Measurements from ENCODE around the gene KCNK15.

Gene KCNK15

DNA sequence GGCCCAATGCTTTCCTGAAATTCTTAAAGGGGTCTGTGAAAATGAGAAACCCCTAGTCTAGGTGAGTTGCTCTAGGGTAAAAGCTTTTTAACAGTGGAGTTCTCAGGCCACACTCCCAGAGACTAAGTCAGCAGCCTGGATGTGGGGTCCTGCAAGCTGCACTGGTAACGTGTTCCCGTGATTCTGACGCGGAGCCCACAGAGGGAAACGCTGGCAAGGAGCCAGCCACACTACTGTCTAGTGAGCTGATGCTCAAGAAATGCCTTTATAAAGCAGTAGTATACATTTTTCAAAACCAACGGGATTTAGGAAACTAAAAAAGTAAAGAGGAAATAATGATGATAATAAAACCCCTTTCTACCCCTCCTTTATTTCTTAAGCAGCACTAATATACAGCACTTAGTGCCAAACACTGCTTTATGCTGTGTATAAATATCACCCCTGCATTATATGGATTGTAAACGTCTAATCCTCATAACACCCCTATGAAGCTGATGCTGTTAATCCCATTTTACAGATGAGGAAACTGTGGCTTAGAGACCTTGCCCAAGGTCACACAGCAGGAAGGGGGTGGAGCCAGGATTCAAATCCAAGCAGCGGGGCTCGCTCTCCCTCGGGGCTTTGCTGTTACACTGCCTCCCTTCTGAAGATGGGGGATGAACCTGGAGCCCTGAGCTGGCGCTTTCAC is 25.0 kb downstream of the KCNK15 start:
- TF ChIP-seq, protein P1, sequence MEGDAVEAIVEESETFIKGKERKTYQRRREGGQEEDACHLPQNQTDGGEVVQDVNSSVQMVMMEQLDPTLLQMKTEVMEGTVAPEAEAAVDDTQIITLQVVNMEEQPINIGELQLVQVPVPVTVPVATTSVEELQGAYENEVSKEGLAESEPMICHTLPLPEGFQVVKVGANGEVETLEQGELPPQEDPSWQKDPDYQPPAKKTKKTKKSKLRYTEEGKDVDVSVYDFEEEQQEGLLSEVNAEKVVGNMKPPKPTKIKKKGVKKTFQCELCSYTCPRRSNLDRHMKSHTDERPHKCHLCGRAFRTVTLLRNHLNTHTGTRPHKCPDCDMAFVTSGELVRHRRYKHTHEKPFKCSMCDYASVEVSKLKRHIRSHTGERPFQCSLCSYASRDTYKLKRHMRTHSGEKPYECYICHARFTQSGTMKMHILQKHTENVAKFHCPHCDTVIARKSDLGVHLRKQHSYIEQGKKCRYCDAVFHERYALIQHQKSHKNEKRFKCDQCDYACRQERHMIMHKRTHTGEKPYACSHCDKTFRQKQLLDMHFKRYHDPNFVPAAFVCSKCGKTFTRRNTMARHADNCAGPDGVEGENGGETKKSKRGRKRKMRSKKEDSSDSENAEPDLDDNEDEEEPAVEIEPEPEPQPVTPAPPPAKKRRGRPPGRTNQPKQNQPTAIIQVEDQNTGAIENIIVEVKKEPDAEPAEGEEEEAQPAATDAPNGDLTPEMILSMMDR (conservative IDR thresholded peaks at IDR 0.05; ENCODE audit: low read depth, low read length) = no peak
- no peak overlapping the region for H3K4me2 ChIP-seq

GRCh38 chr20:44771172-44771535 is 25.5 kb downstream of the KCNK15 start:
- Histone ChIP-seq H3K27me3 (ENCODE audit: insufficient read depth, low read depth) (peaks cover 97% of the 10 kb centered on the region), H3K36me3 (ENCODE audit: insufficient read depth) (no peaks in the 10 kb centered on the region), H3K9ac (no peak overlapping the region), H3K27ac (no peak overlapping the region), H3K4me1 (ENCODE audit: low read depth, poor library complexity, severe bottlenecking) (no peaks in the 10 kb centered on the region), H3K79me2 (ENCODE audit: insufficient read depth, low read depth) (no peaks in the 10 kb centered on the region), H4K20me1 (ENCODE audit: insufficient read depth) (no peaks in the 10 kb centered on the region), H3K4me2 (no peak overlapping the region), H3K4me3 (IDR thresholded peaks at IDR 0.05; ENCODE audit: insufficient read depth, low read depth, low read length) (no peak overlapping the region), H2AFZ (ENCODE audit: low read depth) (no peak overlapping the region)
- TF ChIP-seq, protein P1 (conservative IDR thresholded peaks at IDR 0.05; ENCODE audit: low read depth, low read length) = no peak

More for the DNA sequence above, 25.0 kb downstream of the KCNK15 start:
- no peak overlapping the region for H3K27ac ChIP-seq
- H2AFZ ChIP-seq (ENCODE audit: low read depth) = no peak overlapping the region
- H4K20me1 ChIP-seq (ENCODE audit: insufficient read depth) = no peaks in the 10 kb centered on the region
- no peak overlapping the region for H3K4me3 ChIP-seq (IDR thresholded peaks at IDR 0.05; ENCODE audit: insufficient read depth, low read depth, low read length)
- H3K27me3 ChIP-seq (ENCODE audit: insufficient read depth, low read depth) = peaks cover 97% of the 10 kb centered on the region
- no peaks in the 10 kb centered on the region for H3K79me2 ChIP-seq (ENCODE audit: insufficient read depth, low read depth)
- H3K36me3 ChIP-seq (ENCODE audit: insufficient read depth) = no peaks in the 10 kb centered on the region
- H3K4me1 ChIP-seq (ENCODE audit: low read depth, poor library complexity, severe bottlenecking) = no peaks in the 10 kb centered on the region
- H3K9ac ChIP-seq = no peak overlapping the region

- Histone ChIP-seq H2AFZ (ENCODE audit: low read depth) (no peak overlapping the region), H4K20me1 (ENCODE audit: insufficient read depth) (no peaks in the 10 kb centered on the region), H3K4me2 (no peak overlapping the region), H3K27me3 (ENCODE audit: insufficient read depth, low read depth) (peaks cover 91% of the 10 kb centered on the region), H3K27ac (no peak overlapping the region), H3K4me1 (ENCODE audit: low read depth, poor library complexity, severe bottlenecking) (no peaks in the 10 kb centered on the region), H3K4me3 (IDR thresholded peaks at IDR 0.05; ENCODE audit: insufficient read depth, low read depth, low read length) (no peak overlapping the region), H3K9ac (no peak overlapping the region), H3K36me3 (ENCODE audit: insufficient read depth) (no peaks in the 10 kb centered on the region), H3K79me2 (ENCODE audit: insufficient read depth, low read depth) (no peaks in the 10 kb centered on the region)
- TF ChIP-seq, protein P1 (conservative IDR thresholded peaks at IDR 0.05; ENCODE audit: low read depth, low read length) = no peak
Observed at GRCh38 chr20:44772636-44773035, 27.0 kb downstream of the KCNK15 start.

DNA sequence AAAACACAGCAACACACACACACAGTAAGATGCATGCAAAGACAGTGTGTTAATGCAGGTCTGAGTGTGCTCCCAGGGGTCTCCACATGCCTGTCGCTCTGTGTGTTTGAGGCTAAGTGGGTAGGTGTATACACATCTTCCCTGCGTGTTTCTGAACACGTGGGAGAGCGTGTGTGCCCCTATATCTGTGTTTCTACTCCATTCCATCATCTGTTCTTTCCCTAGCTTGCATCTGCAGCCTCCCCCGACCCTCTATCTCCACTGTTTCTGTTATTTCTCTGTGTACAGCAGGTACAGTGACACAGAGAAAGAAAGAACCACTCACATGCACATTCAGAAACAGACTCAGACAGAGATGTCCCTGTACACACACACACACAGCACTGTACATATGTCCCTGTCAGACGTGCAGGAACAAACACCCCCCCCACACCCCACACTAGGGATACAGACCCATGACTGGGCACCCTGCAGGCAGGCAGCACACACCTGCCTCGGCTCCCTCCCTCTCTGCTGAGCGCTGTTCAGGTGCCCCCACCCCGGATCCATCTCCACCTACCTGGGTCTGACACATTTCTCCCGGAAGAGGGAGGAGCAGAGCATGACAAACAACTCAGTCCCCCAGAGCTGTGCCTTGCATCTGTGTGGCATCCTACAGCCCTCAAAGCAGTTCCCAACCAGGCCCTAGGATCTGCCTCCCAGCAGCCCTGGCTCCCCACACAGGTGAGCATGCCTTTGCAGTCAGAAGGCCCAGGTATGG is 27.6 kb downstream of the KCNK15 start:
- no peaks in the 10 kb centered on the region for H3K79me2 ChIP-seq (ENCODE audit: insufficient read depth, low read depth)
- no peaks in the 10 kb centered on the region for H3K36me3 ChIP-seq (ENCODE audit: insufficient read depth)
- H3K27me3 ChIP-seq (ENCODE audit: insufficient read depth, low read depth) = peaks cover 85% of the 10 kb centered on the region
- no peak overlapping the region for H3K4me2 ChIP-seq
- H3K27ac ChIP-seq = no peak overlapping the region
- TF ChIP-seq, protein P1 (conservative IDR thresholded peaks at IDR 0.05; ENCODE audit: low read depth, low read length) = no peak
- no peaks in the 10 kb centered on the region for H4K20me1 ChIP-seq (ENCODE audit: insufficient read depth)
- no peak overlapping the region for H3K9ac ChIP-seq
- no peak overlapping the region for H3K4me3 ChIP-seq (IDR thresholded peaks at IDR 0.05; ENCODE audit: insufficient read depth, low read depth, low read length)
- H2AFZ ChIP-seq (ENCODE audit: low read depth) = no peak overlapping the region
- no peaks in the 10 kb centered on the region for H3K4me1 ChIP-seq (ENCODE audit: low read depth, poor library complexity, severe bottlenecking)

Data from KMS-11 (cell line).